ENCODE measurements around the gene DNAJC28.
"Not testable (repeated sequence)": the region's sequence is repeated elsewhere in the genome, so short reads cannot be mapped to it uniquely, and the experiment has no call there.

DNAJC28 gene

DNA sequence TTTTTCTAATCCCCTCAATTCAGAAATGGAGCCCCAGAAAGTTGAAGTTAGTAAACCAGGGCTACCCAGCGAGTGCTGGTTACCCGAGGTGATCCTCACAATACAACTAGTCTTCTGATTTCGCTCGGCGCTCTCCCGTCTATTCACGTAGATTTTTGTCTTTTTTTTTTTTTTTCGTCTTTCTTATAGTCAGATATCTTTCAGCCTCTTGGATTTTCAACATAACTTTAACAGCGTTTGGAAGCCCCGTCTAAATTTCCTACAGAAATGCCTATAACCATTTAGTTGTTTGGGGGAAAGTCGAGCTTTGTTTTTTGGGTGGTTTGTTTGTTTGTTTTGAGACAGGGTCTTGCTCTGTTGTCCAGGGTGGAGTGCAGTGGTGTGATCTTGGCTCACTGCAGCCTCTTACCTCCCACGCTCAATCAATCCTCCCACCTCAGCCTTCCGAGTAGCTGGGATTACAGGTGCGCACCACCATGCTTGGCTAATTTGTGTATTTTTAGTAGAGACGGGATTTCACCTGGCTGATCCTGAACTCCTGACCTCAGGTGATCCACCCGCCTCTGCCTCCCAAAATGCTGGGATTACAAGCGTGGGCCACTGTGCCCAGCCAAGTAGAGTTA lies 10.9 kb downstream of the DNAJC28 start:
- DNase-seq, result no peak

DNA sequence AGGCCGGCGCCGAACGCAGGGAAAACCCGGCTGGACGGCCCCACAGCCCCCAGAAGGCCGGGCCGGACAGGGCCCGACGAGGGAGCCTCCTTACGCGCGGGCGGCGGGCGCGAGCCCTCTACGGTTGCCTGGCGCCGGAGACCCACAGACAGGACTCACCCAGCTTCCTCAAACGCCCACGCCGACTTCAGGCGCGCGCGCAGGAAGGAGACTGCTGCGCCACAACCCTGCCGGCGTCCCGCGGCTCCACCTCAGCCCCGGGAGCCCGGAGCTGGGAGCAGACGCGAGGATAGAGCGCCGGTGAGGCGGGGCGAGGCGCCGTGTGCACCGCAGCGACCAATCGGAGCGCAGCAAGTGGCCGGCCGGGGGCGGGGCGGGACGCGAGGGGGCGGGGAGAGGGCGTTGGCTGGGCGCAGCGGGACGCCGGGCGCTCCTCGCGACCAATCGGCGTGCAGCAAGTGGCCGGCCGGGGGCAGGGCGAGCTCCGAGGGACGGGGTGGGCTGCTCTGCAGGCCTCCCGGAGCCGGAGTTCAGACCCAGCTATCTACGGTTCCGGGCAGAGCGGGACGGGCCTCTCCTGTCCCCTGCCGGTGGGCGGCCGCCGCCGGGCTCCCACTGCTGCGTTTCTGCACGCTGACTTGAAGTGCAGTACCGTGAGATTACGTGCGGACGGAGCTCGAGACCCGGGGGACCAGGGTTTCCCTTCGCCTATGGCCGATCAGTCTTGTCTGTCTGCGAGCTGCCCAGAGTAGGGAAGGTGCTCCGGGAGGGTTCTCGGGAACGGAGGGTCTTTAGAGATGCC lies 11.6 kb downstream of the DNAJC28 start, which contains the start of gene TMEM50B:
Gene TMEM50B (minus strand): TSS at position 296 of the 802 bp plus-strand sequence. CDS start 11,089 bp downstream, outside the sequence.
- DNase-seq, result peak; percentile 96 to 97

DNA sequence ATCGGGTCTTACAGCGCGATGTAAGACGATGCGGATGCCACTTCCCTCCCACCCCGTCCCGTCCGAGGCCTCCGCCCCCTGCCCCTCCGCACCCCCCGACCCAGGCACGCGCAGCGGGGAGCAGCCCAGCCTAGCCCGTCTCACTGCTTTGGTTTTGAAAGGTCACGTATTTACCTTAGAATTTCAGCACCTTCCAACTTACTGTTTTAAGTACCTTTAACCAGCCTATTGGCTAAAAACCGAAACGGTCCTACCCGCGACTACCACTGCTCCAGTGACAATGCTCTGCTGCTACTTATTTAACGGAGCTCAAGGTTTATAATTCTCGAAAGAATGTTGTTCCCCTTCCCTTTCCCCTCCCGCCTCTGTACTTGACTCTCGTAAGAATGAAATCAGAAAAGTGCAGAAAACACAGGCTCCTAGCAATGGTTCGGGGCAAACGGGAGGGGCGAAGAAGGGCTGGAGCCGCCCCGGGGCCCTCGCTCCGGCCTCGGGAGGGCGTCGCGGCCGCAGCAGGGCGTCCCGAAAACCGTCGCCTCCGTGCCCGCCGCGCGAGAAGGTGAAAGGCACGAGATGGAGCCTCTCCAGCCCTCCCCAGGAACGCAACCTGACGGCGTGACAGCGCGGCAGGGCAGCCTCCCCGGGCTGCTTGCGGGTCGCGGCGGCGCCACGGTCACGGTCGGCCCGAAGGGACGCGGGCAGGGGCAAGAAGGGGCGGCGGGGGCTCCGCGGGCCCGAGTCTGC lies 12.4 kb downstream of the DNAJC28 start:
- DNase-seq, result peak; percentile 55 to 57

DNA sequence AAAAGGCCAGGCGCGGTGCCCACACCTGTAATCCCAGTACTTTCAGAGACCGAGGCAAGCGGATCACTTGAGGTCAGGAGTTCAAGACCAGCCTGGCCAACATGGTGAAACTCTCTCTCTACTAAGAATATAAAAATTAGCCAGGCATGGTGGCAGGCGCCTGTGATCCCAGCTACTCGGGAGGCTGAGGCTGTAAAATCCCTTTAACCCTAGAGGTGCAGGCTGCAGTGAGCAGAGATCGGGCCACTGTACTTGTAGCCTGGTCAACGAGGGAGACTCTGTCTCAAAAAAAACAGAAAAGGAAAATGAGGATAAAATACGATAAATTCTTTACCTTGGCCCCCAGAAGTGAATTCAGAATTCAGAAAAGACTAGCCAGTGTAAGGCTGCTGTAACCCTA lies 13.3 kb downstream of the DNAJC28 start:
- DNase-seq, result no peak

DNA sequence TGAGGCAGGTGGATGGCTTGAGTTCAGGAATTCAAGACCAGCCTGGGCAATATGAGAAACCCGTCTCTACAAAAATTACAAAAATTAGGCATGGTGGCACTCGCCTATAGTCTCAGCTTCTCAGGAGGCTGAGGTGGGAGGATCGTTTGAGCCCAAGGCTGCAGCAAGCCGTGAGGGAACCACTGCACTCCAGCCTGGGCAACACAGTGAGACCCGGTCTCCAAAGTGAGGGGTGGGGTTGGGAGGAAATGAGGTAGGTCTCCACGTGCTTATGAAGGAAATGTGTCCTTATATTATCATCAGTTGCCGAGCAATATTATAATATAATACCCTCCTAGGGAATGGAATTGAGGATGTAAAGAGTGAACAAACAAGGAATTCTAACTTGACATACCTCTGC lies 14.4 kb downstream of the DNAJC28 start:
- no peak for DNase-seq

DNA sequence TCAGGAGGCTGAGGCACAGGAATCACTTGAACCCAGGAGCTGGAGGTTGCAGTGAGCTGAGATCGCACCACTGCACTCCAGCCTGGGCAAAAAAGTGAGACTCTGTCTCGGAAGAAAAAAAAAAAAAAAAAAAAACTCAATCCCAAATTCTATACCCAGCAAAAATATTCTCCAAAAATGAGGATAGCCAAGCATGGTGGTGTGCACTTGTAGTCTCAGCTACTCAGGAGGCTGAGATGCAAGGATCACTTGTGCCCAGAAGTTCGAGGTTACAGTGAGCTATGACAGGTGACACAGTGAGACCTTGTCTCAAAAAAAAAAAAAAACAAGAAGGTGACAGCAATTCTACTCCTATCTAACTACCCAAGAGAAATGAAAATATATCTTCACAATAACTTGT lies 18.2 kb downstream of the DNAJC28 start:
- DNase-seq, result no peak

DNA sequence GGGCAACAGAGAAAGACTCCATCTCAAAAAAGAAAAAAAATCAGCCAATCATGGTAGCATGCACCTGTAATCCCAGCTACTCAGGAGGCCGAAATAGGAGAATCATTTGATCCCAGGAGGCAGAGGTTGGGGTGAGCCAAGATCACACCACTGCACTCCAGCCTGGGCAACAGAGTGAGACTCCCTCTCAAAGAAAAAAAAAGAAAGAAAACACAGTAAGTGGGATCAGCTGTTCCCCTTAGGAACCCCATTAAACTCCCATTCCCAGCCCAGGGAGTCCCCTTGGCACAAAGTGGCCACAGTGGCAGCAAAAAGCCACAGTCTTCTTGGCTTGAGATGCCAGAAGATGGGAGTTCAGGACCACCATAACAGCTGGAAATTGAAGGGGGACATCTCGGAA lies 20.8 kb downstream of the DNAJC28 start:
- DNase-seq, result no peak

DNA sequence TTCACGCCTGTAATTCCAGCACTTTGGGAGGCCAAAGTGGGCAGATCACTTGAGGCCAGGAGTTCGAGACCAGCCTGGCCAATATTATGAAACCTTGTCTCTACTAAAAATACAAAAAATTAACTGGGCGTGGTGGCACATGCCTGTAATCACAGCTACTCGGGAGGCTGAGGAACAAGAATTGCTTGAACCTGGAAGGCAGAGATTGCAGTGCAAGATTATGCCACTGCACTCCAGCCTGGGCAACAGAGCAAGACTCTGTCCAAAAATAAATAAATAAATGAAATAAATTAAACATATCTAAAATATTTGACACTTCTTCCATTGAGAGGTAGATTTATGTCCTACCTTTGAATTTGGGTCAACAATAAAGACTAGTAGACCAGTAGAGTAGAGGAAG lies 22.3 kb downstream of the DNAJC28 start:
- not testable (repeated sequence) for DNase-seq

DNA sequence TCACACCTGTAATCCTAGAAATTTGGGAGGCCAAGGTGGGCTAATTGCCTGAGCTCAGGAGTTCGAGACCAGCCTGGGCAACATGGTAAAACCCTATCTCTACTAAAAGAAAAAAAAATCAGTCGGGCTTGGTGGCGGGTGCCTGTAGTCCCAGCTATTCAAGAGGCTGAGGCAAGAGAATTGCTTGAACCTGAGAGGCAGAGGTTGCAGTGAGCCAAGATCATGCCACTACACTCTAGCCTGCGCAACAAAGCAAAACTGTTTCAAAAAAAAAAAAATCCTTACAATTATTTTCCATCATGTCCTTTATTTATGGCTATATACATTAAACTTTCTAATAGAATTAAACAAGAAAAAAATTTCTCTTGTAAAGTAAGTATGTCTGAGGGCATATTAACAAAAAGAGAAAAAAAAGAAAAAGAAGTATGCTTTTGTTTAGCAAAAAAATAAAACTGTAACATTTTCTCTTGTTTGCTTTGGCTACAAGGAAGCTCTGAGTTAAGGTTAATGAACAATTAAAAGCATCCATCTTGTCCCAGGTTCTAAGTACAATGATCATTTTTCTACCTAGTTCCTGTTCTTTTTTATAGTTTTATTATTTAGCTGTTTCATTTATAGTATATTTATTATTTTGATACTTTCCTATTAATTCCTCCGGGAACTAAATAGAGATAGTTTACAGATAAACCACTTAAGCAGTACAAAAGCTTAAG lies 29.8 kb downstream of the DNAJC28 start:
- no peak for DNase-seq

DNA sequence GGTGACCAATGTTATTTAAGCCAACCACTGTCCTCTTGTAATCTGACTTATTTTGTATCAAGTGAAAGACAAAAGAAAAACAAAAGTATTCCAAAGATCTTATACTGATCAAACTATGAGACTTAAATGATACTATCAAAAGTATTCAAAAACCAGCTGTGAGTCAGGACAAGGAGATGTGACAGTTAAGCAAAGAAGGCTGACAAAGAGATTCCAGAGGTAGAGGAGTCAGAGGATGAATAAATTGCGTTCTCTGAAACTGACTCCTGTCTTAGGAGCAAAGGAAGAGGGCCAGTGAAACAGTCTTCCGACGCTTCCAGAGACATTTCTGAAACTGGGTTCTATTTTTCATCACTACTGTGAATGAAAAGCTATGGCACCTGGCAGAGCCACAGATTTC lies 32.7 kb downstream of the DNAJC28 start:
- no peak for DNase-seq

DNA sequence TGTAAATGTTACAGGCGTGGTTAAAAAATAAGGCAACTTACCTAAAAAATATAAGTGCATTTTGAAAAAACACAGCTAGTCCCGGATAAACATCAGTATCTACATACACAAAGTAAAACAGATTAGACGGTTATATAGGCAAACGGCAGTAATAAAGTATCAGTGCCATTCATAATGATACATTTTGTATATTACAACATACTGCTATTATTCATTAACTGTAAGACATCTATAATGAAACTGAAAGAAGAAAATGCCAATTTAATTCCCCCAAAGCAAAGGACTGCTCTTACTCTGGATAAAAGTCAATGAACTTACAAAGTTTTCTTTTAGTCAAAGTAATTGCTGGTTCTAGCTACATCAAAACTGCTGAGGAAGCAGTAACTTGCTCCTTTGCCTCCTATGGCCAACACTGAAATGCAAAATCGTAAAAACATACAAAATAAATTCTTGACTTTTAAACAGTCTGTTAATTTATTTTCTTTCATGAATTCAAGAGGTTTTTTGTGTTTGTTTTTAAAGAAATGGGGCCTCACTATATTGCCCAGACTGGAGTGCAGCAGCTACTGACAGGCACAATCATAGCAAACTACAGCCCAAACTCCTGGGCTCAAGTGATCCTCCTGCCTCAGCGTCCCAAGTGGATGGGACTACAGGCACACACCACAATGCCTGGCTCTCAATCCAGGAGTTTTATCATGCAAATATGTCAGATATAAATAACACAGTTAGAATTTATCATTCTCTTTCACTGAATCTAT lies 35.6 kb downstream of the DNAJC28 start:
- no peak for DNase-seq

DNA sequence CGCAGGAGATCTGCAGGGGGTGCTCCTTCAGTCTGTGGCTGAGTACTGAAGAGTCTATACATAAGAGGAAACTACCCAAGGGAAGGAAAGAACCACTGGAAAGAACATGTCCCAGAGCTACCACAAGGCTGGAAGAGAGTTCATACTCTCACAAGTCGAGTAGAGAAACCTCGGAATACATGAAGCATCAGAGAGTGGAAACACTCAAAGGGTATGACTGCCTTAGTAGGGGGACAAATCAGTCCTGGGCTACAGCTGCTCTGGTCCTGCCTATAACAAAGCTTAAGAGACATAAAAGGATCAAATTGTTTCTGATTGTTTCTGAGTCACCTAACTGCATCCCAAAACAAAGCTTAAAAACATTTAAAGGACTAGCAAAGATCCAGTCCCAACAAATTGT lies 39.2 kb downstream of the DNAJC28 start:
- DNase-seq, result no peak

DNA sequence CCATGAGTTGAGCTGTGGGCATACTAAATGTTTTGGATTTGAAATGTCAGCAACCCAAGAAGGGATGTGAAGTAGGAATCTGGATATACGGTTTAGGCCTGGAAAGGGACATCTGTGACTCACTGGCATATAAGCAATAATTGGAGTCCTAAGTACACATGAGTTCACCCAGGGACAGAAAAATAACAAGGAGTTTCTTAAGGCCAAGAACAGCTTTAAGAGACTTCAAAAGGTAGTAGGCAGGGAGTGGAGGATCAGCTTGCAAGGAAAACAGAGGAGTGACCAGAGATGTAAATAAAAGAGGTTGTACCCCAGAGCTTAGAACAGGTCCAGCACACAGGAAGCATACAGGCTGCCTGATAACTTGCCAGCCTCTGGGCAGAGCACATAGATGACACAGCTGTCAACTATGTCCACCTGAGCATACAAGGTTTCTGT lies 39.9 kb downstream of the DNAJC28 start:
- DNase-seq, result no peak

DNA sequence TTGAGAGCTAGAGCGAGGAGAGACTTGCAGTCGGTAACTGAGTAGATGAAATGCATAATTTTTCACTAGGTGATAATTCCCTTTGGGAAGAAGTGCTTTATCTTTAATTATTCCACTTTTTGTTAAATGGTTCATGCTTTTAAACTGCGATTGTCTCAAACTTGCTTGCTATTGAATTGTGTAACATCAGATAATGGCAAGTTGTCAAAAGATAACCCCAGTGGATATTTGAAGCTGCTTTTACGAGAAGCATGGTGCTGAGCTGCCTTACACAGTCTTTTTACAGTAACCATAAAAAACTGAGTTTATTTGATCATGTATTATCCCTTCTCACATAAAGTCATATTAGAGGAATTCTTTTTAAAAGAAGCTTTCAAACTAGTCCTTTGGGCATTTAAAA lies 41.9 kb downstream of the DNAJC28 start:
- DNase-seq, result no peak

DNA sequence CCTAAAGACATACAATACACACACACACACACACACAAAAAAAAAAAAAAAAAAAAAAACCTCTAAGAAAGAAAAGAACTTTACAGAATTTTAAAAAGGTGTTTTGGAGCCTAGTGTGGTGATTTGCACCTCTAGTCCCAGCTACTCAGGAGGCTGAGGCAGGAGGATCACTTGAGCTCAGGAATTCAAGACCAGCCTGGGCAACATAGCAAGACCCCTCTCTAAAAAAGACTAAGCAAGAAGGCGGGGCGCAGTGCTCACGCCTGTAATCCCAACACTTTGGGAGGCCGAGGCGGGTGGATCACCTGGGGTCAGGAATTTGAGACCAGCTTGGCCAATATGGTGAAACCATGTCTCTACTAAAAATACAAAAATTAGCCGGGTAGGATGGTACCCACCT lies 44.9 kb downstream of the DNAJC28 start:
- DNase-seq, result not testable (repeated sequence)

DNA sequence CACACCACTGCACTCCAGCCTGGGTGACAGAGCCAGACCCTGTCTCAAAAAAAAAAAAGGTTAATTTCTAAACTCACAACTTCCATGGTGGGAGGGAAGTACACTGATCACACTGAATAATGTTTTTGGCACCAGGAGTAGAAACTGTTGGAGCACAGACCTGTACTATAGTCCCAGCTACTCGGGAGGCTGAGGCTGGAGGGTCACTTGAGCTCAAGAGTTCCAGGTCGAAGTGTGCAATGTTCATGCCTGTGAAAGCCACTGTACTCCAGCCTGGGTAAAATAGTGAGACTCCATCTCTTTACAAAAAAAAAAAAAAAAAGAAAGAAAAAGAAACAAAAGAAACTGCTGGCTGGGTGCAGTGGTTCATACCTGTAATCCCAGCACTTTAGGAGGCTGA lies 47.0 kb downstream of the DNAJC28 start:
- peak in 1 of 2 experiments; percentile 2 for DNase-seq

DNA sequence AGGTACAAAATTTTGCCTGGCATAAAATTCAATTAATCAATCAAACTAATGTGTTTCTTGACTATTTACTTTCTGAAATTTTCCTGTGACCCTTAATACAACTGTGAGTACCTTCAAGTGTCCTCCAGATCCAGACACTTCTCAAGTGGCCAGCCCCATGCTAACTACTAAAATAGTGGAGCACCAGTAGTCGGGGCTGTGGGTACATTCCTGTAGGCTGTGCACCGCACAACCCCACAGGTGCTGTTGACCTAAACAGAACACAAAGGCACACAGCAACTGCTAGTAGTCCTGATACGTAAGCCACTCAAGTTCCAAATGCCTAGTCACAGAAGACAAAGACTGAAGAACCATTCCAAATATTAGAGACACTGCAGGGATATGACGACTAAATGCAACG lies 48.3 kb downstream of the DNAJC28 start:
- peak in 1 of 2 experiments; percentile 3 for DNase-seq

DNA sequence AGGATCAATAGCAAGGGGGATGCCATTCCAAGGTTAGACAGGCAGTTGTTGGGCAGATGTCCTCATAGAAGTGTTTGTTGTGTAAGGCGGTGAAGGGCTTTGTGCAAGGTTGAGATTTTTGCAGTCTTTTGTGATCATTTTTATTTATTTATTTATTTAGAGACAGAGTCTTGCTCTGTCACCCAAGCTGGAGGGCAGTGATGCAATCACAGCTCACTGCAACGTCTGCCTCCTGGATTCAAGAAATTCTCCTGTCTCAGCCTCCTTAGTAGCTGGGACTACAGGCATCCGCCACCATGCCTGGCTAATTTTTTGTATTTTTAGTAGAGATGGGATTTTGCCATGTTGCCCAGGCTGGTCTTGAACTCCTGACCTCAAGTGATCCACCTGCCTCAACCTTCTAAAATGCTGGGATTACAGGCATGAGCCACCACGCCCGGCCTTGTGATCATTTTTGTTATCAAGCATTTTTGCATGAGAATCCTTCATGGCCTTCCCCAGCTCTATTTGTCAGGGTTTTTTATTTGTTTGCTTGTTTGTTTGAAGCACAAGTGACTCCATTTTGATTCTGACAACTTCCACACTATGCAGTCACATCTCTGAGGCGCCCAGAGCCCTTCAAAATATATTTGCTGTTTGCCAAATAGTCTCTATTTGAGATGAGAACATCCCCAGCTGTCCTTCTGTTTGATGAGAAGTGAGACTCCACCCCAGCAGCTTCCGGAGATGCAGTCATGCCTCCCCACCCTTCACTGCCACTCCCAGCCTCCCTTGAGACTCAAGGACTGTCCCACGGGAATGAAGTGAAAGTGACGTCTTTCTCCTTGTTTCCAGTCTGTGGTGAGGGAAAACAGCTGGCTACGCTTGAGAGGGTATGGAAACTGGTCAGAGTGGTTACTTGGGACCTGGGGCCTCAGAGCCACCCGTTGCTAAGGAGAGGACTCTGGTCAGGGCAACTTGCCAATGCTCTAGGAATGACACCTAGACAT lies 49.7 kb downstream of the DNAJC28 start:
- peak in 1 of 2 experiments; percentile 8 for DNase-seq
